Bronchial epithelial cell (primary cell): Measurements from ENCODE around the gene PI4KB. TPM values are rescaled to one million over a fixed set of nuclear protein-coding genes. Genes with fewer than 3 reads are reported as not detected.

Source experiments
- DNase-seq: peaks from one replicate; pipeline ENCODE4 v3.0.0-alpha.2; 2010; ENCODE audit warnings: low read depth
- FAIRE-seq: peaks from 2 replicates; lab custom pipeline; 2011; peaks lifted over from hg19 to GRCh38; lab: Jason Lieb, UNC
- H3K27me3 ChIP-seq: 2 replicates; pipeline ENCODE4 v1.5.1; 2011; ENCODE audit warnings: low read length; ENCODE audit not compliant: control insufficient read depth, insufficient read depth
- H3K36me3 ChIP-seq: 2 replicates; pipeline ENCODE4 v1.5.1; 2011; ENCODE audit warnings: low read length; ENCODE audit not compliant: control insufficient read depth, insufficient read depth
- H3K4me3 ChIP-seq: 2 replicates; pipeline ENCODE4 v1.5.1; 2011; ENCODE audit warnings: mild to moderate bottlenecking, low read depth, low read length, control low read depth
- CTCF ChIP-seq: IDR thresholded peaks from 2 replicates; pipeline ENCODE4 v1.5.1; 2011; ENCODE audit warnings: mild to moderate bottlenecking, moderate library complexity, low read length, control low read depth, inconsistent platforms; ENCODE audit not compliant: insufficient read depth, severe bottlenecking
- total RNA-seq: library from RNA; depleted of rRNA; stranded (reverse); fragments of >200 nt; gene quantifications from 2 replicates; pipeline ENCODE4 v1.2.1, GENCODE V29; 2014

The PI4KB gene
- total RNA-seq, 1 donor from 2014 or later: 20.8 TPM

- no peak for TF ChIP-seq CTCF
- no peak overlapping the region for H3K4me3 ChIP-seq
- H3K27me3 ChIP-seq: no peaks in the 10 kb centered on the region
- peaks cover 9% of the 10 kb centered on the region for H3K36me3 ChIP-seq
- DNase-seq: no peak
- FAIRE-seq: no peak
Observed at GRCh38 chr1:151315565-151316235, 11.5 kb downstream of the PI4KB start.

- no peak for TF ChIP-seq CTCF
- FAIRE-seq: no peak
- Histone ChIP-seq H3K36me3 (peaks cover 13% of the 10 kb centered on the region), H3K27me3 (no peaks in the 10 kb centered on the region), H3K4me3 (no peak overlapping the region)
- no peak for DNase-seq
Observed at GRCh38 chr1:151314137-151314875, 12.9 kb downstream of the PI4KB start.

GRCh38 chr1:151313501-151313900 is 13.7 kb downstream of the PI4KB start:
- no peak for DNase-seq
- no peak for FAIRE-seq
- H3K36me3 ChIP-seq: peaks cover 18% of the 10 kb centered on the region
- no peak for TF ChIP-seq CTCF
- no peak overlapping the region for H3K4me3 ChIP-seq
- H3K27me3 ChIP-seq: no peaks in the 10 kb centered on the region

DNA sequence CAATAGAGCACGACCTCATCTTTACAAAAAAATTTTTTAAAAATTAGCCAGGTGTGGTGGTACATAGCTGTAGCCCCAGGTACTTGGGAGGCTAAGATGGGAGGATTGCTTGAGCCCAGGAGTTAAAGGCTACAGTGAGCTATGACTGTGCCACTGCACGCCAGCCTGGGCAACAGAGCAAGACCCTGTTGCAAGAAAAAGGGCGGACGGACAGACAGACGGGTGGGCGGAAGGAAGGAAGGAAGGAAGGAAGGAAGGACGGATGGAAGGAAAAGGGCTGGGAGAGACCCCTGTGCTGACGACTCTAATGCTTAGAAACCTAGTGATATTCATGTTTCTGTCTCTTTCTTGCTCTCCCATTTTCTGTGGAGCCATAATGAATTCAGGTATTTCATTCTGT is 14.4 kb downstream of the PI4KB start:
- H3K27me3 ChIP-seq: no peaks in the 10 kb centered on the region
- no peak for TF ChIP-seq CTCF
- H3K36me3 ChIP-seq: peaks cover 23% of the 10 kb centered on the region
- DNase-seq (no peak), FAIRE-seq (no peak)
- no peak overlapping the region for H3K4me3 ChIP-seq

- FAIRE-seq (no peak), DNase-seq (peak; percentile 43)
- no peak for TF ChIP-seq CTCF
- Histone ChIP-seq H3K36me3 (peaks cover 27% of the 10 kb centered on the region), H3K4me3 (no peak overlapping the region), H3K27me3 (no peaks in the 10 kb centered on the region)
Observed at GRCh38 chr1:151312411-151312810, 14.8 kb downstream of the PI4KB start.
